HG03103 (cell line): ENCODE results near the gene ODF4.
"Not testable (repeated sequence)": the region's sequence is repeated elsewhere in the genome, so short reads cannot be mapped to it uniquely, and the experiment has no call there.

Experiments
- ATAC-seq: cut with Tn5 transposase; IDR thresholded peaks from one replicate; pipeline ENCODE4 v1.9.1; 2021; ENCODE audit warnings: low read depth; ENCODE audit not compliant: unreplicated experiment

The ODF4 gene

DNA sequence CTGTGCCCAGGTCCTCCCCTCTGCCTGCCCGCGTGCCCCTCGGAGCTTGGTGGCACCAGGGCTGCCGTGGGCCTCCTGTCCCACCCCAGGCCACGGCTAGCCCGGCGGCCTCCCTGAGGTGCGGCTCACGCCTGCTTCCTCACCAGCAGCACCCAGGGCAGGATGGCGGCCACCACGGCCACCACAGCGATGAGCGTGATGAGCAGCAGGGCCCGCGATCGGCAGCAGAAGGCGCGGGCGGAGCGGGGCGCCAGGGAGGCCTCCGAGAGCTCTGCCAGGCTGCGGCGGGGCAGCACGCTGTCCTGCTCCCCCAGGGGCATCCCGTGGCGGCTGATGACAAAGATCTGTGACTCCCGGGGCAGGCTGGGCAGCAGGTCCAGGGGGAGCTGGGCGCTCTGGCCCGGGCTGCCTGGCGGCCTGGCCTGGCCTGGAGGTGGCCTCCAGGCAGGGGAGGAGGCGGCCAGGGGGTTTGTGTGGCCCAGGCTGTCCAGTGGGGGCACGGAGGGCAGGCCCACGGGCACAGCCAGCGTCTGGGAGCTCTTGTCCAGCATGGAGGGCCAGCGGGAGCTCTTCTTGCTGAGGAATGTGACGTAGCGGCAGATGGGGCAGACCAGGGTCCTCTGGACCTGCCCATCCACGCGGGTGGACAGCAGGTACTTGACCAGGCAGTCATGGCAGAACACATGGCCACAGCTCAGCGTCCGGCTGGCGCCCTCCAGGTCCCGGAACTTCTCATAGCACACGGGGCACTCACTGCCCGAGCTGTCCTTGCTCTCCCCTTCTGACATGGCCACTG is 53.2 kb downstream of the ODF4 start:
- no peak for ATAC-seq

DNA sequence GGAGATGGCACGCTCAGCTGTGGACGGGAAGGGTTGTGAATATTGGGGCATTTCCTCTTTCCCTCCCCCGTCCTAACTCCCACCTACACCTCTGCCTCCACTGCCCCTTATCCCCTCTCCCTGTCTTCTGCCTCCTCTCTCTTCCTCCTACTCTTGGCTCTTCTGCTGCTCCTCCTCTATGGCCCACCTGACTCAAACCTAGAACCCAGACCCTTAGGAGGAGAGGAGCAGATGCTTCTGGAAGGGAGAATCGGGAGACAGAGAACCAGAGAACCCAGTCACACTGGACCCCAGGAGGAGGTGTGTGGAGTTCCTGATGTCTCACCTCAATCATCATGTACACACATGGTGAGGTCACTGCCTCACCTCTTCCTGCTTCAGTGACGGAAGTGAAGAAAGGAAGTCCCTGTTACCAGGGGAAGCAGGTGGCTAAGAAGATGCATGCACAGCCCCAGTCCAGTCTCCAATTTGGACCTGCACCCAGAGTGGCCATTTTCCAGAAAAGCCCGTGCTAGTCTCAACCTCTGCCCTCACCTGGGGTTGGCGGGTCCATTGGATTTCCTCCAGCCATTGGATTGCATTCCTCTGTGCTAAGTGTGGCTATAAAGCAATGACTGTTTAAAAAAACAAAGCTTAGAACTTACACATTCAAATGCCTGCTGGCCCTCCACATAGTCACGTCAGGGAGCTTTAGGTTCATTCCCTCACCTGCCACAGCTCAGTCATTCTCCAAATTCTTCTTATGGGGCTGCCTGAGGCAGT is 54.0 kb downstream of the ODF4 start:
- no peak for ATAC-seq

GRCh38 chr17:8394497-8394896 is 54.9 kb downstream of the ODF4 start:
- ATAC-seq, result not testable (repeated sequence)
